ENCODE data around the gene TOX2.

TOX2 gene

DNA sequence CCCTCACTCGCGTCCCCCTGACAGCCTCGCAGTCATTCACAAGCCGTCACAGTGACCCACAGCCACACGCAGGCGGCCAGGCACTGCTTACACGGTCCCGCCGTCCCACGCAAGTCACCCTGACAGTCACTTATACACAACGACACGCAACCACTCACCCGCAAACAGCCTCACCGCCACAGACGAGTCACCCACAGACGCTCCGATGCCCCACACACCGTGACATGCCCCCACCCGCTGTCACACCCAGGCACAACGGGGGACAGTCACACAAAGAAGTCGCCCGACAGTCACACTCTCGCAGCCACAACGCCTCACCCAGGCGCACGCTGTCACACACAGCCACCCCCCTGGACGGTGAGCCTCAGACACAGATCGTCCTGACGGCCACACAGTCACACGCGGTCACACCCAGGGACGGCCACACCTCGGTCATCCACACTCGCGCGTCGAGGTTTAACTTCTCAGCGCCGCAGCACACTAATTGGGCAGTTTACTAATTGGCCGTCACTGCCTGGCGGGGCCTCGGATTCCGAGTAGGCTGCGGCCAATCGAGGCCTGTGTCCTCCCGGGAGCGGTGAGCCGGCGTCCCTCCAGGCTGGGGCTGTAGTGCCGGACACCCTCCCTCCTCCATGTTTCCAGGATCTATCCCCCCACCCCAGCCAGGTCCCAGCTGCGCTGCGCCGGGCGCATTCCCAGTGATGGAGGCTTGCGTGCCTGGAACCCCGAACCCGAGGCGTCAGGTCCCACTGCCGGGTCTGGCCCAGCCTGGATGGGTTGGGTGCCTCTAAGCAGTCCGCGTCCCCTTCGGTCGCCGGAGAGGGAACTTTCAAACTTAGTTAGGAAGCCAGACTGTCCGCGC lies 790 bp downstream of the TOX2 start:
- in situ Hi-C loops (cut with HindIII; ENCODE audit: low sequenced_read_pairs): no loop called here

DNA sequence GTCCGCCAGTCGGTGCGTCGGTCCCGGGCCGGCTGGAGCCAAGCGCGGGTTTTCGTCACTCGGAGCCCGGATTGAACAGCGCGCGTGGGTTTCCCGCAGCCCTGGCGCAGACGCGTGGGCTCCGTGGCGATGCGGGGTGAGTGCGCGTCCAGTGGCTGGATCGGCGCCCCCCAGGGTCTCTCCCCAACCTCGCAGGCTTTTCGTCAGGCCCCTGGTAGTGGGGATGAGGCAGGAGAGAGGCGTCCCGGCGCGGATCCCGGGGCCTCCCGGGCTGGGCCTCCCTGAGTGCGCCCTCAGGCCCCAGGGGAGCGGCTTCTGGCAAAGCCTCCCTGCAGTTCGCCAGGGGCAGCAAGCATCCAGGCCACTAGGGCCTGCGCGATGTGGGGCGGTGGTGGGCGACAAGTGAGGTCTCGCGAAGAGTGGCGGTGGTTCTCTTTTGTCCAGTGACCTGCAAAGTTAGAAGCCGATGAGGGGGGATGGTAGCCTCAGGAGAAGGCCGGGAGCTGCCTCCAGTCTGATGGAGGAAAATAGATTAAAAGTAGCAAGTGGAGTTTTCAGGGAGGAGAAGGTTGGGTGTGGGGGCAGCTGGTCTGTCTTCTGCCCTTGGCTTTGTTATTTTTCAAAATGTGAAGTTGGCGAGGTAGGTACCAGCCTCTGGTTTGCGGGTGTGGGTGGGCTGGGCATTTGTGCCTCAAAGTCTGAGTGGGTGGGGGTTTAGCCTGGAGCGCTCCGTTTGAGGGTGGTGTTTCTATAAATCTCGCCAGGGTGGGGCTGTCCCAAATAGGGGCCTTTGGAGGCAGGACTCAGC lies 1.6 kb downstream of the TOX2 start:
- in situ Hi-C loops (cut with HindIII; ENCODE audit: low sequenced_read_pairs): no loop called here

DNA sequence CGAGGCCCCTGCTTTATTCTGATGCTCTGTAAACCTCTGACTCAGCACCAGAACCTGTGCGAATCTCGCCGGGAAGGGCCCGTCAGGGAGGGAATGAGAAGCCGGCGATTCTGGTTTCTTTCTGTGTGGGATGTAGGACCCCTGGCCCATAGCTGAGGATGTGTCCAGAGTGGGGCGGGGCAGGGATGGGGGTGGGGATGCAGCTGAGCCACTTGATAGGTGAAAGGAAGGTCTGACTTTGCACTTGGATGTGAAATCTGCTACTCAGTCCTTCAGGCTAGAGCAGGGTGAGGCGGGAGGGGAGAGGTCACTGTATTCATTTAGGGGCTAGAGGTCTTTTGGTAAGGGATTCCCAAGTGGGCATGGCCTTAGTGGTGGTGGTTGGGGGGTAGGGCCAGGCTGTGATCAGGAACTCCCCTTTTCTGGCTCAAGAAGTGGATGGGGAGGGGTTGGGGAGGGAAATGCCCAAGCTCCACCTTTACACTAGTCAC lies 2.3 kb downstream of the TOX2 start:
- in situ Hi-C loops (cut with HindIII; ENCODE audit: low sequenced_read_pairs): no loop called here

DNA sequence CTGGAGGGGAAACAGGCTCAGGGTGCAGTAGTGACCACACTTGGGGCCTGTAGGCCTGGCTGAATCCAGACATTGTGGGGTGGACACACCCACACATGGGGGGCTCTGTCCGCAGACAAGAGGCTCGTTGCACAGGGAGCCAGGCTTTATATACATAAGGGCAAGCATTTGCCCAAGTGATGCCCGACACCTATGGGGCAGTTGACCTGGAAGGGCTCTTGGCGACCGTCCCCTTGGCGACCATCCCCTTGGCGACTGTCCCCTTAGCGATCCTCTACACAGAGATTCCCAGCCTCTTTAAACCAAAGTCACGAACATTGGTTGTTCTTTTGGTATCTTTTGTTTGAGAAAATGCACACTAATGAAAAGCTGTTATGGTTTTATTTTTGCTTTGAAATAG lies 2.7 kb downstream of the TOX2 start:
- in situ Hi-C loops (cut with HindIII; ENCODE audit: low sequenced_read_pairs): no loop called here

DNA sequence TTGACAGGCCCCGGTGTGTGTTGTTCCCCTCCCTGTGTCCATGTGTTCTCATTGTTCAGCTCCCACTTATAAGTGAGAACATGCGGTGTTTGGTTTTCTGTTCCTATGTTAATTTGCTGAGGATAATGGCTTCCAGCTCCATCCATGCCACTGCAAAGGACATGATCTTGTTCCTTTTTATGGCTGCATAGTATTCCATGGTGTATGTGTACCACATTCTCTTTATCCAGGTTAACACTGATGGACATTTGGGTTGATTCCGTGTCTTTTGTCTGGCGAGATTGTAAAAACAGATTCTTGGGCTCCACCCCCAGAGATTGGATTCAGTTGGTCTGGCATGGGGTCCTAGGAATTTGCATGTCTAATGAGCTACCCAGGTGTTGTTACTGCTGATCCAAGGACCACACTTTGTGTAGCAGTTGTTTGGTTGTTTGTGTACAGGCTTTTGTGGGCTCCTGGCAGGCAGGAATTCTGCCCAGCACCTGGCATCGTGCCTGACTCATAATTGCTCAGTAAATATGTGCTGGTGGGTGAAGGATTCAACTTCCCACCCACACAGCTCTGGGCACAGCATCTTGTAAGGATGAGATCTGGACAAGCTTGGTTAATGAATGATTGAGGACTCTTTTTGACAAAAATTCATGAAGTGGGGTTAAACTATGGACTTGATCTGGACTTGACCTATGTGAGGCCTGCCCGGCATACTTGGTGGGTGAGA lies 5.2 kb downstream of the TOX2 start:
- in situ Hi-C loops (cut with HindIII; ENCODE audit: low sequenced_read_pairs): no loop called here

DNA sequence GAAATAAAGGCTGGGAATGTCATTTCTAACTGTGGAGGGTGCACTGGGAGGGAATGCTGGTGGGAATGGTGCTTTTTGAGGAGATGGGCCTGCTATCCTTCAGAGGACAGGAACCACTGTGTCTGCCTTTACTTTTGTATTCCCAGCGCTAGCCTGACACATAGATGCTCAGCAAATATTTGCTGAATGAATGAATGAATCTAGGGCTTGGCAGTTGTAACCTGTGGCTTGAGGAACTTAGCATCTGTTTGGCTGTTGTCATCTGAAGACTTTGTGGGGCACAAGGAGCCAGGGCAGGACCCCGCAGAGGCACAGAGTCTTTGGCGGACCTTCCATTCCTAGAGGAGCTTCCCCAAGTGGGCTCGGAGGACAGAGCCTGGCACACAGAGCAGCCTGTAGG lies 6.1 kb downstream of the TOX2 start:
- in situ Hi-C loops (cut with HindIII; ENCODE audit: low sequenced_read_pairs): no loop called here

DNA sequence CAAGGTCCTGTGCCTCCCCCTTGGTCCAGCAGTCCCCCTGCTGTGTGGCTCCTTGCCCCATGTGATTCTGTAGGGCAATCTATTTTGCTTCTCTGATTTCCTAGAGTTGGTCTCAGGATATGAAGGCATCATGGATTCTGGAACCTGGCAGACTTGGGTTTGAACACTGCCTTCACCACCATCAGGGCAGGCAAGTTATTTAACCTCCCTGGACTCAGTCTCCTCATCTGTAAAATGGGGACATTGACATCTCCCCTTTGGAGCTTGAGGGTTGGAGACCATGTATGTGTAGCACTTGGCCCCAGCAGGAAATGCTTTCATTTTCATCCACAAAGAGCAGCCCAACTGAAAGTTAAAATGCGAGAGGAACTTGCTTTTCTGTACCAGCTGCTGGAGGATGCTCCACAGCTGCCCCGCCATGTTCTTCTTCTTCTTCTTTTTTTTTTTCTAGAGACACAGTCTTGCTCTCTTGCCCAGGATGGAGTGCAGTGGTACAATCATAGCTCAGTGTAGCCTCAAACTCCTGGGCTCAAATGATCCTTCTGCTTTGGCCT lies 6.7 kb downstream of the TOX2 start:
- in situ Hi-C loops (cut with HindIII; ENCODE audit: low sequenced_read_pairs): no loop called here

DNA sequence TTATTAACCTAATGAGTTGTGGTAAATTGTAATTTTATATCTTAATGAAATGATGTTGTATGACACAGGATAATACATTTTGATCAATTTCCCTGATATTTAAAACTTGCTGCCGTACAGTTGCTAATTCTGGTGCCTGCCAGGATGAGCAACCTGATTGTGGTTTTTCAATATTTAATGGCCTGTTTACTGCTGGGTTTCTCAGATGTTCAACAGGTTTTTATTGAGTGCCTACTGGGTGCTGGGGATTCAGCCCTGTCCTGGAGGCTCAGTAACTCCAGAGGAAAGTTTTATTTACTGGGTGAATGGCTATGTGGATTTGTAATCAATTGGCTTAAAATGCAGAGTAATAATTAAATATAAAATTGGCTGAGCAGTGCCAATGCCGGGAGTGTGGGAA lies 8.0 kb downstream of the TOX2 start:
- in situ Hi-C loops (cut with HindIII; ENCODE audit: low sequenced_read_pairs): no loop called here

DNA sequence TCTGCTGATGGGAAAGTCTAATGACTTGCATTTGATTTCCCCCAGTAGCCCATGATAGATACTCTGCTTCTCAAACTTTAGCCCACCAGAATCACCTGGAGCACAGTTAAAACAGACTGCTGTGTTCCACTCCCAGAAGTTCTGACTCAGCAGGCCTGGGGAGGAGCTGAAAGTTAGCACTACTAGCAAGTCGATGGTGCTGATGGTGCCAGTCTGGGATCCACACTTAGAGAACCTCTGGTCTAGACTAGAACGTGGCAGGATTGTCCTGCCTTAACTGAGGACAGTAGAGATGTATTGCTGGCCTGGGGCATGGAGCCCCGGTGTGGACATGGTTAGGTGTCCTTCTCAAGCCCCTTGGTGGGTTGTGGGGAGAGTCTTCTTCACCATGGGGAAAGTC lies 8.7 kb downstream of the TOX2 start:
- in situ Hi-C loops (cut with HindIII; ENCODE audit: low sequenced_read_pairs): no loop called here

DNA sequence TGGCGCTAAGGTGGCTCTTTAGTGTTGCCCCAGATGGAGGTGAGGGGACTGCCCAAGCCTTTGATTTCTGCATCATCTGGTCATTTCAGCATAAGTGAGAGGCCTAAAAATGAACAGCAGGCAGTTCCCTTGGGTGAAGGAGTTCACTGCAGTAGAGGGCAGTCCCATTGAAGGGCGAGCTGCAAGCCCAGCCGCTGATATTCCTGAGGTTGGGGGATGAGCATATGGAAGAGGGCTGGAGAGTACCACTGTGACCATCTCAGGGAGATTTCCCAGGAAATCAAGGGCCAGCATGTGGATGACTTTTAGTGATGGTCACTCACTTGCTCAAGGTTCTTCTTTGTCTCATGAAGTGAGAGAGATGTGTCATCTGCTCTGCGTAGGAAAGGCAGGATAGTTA lies 9.3 kb downstream of the TOX2 start:
- in situ Hi-C loops (cut with HindIII; ENCODE audit: low sequenced_read_pairs): no loop called here

DNA sequence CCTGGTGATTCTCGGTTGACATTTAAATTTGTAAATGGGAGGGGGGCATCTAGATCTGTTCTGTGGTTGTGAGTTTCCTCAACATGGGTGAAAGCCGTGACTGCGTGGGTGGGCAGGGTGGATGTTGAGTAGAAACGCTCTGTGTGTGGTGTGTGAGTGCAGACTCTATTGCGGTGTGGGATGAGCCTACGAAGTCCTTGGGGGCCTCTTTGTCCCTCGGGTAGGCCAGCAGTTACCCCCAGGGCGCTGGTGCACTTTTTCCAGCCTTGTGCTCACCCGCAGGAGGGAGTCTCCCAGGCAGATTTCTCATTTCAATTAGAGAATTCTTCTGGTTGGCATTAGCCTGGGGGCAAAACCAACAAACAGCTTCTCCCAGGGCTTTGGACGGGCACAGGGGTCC lies 10.6 kb downstream of the TOX2 start:
- in situ Hi-C loops (cut with HindIII; ENCODE audit: low sequenced_read_pairs): no loop called here

DNA sequence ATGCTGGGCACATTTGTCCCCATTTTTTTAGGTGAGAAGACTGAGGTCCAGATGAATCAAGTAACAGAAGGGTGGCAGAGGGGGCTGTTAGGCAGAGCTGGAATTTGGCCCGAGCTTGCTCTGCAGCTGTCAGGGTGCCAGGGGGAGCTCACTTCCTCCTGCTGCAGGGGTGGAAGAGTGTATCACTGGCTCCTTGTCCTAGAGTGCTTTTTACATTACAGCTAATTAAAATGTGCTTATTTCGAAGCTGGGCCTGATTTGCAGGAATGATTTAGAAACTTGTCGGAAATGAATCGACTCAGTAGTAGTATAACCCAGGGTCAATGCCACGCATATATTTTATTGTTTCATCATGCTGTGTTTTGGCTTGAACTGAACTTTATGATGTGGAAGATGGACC lies 11.1 kb downstream of the TOX2 start:
- in situ Hi-C loops (cut with HindIII; ENCODE audit: low sequenced_read_pairs): no loop called here

DNA sequence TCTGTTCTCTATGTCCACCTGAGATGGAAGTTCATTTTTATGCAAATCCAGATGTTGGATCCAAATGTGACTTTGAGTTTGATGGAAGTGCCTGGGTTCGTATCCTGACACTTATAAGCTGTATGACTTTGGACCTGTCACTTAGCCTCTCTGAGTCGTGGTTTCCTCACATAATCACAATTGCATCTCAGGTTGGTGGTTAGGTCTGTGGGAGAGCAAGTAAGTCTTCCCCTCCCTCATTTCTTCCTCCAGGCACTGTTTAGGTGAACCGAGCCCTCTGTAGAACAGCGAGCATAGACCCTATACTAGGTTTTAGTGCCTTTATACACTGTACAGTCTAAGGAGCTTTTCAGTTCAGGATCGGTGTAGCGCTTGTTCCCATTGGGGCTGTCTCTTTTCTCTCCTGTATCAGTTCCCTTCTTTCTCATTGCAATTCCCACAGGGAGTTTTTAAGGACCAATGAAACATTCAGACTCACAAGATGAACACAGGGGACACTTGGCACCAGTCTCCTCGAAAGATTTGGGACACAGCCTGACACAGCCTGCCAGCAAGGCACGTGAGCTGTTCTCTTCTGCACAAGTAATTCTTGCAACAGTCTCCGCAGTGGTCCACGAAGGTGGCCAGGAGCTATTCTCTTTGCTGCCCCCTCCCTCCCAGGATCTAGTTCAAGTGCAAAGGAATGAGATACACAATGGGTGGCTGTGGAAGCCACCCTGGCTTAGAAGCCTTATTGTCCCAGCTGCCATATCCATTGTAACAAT lies 11.8 kb downstream of the TOX2 start:
- in situ Hi-C loops (cut with HindIII; ENCODE audit: low sequenced_read_pairs): no loop called here

DNA sequence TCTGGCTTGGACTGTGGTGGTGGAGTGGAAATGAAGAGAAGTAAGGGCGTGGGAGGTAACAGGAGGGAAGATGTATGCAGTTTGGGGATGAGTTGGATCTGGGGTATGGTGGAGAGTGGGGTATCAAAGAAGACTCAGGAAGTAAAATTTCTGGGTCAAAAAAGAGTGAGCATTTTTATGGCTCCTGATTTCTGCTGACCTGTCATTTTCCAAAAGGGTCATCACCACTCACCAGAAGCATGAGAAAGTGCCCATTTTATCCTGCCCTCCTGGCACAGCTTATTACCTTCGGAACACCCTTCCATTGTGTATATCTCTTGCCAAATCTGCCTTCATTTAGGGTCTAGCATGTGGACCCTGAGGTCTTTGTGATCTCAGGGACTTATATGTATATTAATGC lies 17.3 kb downstream of the TOX2 start:
- in situ Hi-C loops (cut with HindIII; ENCODE audit: low sequenced_read_pairs): no loop called here

DNA sequence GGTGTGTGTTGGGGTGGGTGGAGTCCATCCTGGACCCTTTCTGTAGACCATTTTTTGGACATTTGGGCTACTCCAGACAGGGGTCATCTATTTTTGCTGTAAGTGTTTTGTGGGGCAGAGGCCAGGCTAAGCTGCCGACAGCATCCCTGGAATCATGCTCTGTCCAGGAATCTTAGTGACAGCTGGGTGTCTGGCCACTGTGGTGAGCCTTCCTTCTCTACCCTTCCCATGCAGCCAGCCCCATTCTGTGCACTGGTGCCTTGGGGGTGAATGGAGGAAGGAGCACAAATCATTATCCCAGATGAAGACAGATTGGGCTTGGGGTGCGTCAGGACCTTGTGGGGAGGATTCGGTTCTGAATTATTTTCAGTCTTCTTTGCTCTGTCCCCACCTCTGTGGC lies 20.2 kb downstream of the TOX2 start:
- in situ Hi-C loops (cut with HindIII; ENCODE audit: low sequenced_read_pairs): no loop called here

DNA sequence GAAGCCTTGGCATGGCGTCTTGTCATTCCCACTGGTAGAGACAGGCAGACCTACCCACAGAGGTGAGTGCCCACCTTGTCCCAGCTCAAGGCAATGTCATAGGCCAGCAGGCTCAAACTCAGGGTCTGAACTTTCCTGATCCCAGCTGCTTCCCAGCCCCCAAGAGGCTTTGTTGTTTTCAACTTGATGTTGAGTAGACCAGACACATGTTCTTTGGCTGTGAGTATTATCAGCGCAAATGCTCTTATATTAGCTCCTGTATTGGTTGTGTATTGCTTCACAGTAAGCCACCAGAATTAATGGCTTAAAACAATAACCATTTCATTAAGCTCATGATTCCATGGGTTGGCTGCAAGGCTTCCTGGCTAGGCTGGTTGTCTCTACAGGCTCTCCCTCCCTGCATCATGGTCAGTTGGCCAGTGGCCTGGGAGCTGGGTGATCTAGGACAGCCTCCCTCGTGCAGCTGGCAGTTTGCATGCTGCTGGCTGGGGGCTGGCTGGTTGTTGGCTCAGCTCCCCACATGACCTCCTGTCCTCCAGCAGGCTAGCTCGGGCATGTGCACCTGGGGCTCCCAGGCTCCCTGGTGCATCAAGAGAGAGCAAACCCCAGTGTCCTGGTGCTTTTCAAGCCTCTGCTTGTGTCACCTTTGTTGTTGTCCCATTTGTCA lies 21.6 kb downstream of the TOX2 start:
- in situ Hi-C loops (cut with HindIII; ENCODE audit: low sequenced_read_pairs): no loop called here

DNA sequence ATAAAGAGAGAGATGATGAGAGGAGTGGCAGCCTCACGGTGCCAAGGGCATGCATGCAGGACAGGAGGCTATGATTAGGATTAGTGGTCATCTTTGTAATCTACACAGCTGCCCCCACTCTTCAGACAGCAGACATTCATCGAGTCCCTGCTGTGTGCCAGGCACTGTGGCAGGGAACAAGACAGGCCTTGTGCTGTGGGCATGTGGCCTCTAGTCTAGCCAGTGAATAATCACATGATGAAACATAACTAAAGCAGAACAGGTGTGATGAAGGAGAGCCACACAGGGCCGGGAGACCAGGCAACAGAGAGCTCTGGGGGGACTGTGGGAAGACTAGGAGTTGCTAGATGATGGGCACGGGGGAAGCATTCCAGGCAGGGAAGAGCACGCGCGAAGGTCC lies 22.2 kb downstream of the TOX2 start:
- in situ Hi-C loops (cut with HindIII; ENCODE audit: low sequenced_read_pairs): no loop called here

DNA sequence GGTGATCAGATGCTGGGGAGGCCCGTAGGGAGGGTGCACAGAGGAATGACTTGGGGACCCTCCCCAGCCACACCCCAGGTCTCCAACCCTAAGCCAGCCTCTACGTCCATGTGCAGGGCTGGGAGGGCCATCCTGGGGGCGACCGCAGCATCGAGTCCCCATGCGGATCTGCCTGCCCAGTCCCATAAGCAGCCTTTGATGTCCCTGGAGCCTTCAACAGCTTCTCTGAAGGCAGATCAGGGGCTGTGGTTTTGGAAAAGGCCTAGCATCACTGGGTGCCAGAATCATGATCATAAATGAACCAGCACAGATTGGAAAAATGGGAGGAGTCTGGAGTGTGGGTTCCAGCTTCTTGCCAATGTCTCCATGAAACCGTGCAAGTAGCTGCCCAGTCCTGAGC lies 22.9 kb downstream of the TOX2 start:
- in situ Hi-C loops (cut with HindIII; ENCODE audit: low sequenced_read_pairs): no loop called here

DNA sequence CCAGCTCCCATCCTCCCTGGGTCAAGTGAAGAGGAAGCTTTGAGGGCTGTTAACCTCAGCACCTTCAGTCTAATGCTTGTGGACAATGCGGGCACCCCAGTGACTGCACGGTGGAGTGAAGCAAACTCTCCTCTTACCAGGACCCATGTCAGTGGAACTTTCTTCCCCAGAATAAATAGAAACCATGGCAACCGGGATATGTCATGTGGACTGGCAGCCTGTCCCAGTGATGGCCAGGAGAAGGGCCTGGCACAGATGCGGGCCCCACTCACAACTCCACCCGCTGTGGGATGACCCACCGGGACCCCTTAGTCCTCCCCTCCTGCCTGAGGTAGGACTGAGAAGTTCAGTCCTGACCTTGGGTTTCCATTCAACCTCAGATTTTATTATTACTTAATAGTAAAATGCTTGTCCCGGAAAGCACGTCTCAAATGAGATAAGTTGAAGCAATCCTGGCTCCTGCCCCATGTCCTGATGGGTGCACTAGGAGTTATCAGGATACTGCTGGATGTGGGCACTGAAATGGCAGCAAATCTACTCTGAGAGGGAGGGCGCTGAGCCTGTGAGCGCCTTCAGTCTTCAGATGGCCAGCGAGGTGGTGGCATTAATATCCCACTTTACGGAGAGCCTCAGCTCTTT lies 23.5 kb downstream of the TOX2 start:
- in situ Hi-C loops (cut with HindIII; ENCODE audit: low sequenced_read_pairs): no loop called here

Measured in DLD1 (cell line).